Fibroblast of gingiva (primary cell): ENCODE measurements around the gene FSD1.
"Not testable (repeated sequence)": the region's sequence is repeated elsewhere in the genome, so short reads cannot be mapped to it uniquely, and the experiment has no call there.

Source experiments
- DNase-seq: peaks from one replicate; pipeline ENCODE4 v3.0.0-alpha.2; 2011; ENCODE audit warnings: low read depth

Gene FSD1

GRCh38 chr19:4284974-4285373 is 19.4 kb upstream of the FSD1 start:
- no peak for DNase-seq

GRCh38 chr19:4286141-4286540 is 18.3 kb upstream of the FSD1 start:
- not testable (repeated sequence) for DNase-seq

GRCh38 chr19:4288091-4288777 is 16.2 kb upstream of the FSD1 start:
- no peak for DNase-seq

GRCh38 chr19:4291184-4291732 is 13.1 kb upstream of the FSD1 start:
- no peak for DNase-seq

GRCh38 chr19:4292515-4292914 is 11.9 kb upstream of the FSD1 start:
- DNase-seq: no peak

GRCh38 chr19:4294389-4294788 is 10.0 kb upstream of the FSD1 start:
- no peak for DNase-seq

- no peak for DNase-seq
Measured at GRCh38 chr19:4295972-4296771, 8.2 kb upstream of the FSD1 start.

- no peak for DNase-seq
Measured at GRCh38 chr19:4297901-4298809, 6.2 kb upstream of the FSD1 start.

- DNase-seq: no peak
Measured at GRCh38 chr19:4298810-4299550, 5.4 kb upstream of the FSD1 start.

- no peak for DNase-seq
Measured at GRCh38 chr19:4300589-4300988, 3.8 kb upstream of the FSD1 start.

- no peak for DNase-seq
Measured at GRCh38 chr19:4301590-4302242, 2.7 kb upstream of the FSD1 start.

- no peak for DNase-seq
Measured at GRCh38 chr19:4302243-4302640, 2.2 kb upstream of the FSD1 start, which contains the start of gene TMIGD2. TMIGD2 (minus strand) TSS chr19:4302389; CDS start chr19:4302385, 4 bp downstream.

GRCh38 chr19:4303819-4304537 is 420 bp upstream of the FSD1 start:
- DNase-seq: no peak

GRCh38 chr19:4305257-4305612 is 837 bp downstream of the FSD1 start:
- no peak for DNase-seq

GRCh38 chr19:4305659-4306058 is 1.3 kb downstream of the FSD1 start:
- no peak for DNase-seq

GRCh38 chr19:4310247-4311121 is 6.1 kb downstream of the FSD1 start:
- DNase-seq: no peak

GRCh38 chr19:4313847-4314490 is 9.6 kb downstream of the FSD1 start:
- DNase-seq: no peak

- DNase-seq: no peak
Measured at GRCh38 chr19:4316956-4317355, 12.6 kb downstream of the FSD1 start.

GRCh38 chr19:4318460-4318859 is 14.1 kb downstream of the FSD1 start:
- DNase-seq: no peak
